SK-N-SH treated with all-trans-retinoic acid at 6 μM for 48 hours (cell line): ENCODE data around the gene ZW10.

ENCODE experiments used
- ARNTL ChIP-seq: fragments of 450-650 bp; formaldehyde crosslinking; IDR thresholded peaks from 2 replicates; pipeline ENCODE4 v1.5.0; 2020; ENCODE audit warnings: low read depth, mild to moderate bottlenecking, moderate library complexity, borderline replicate concordance
- ESRRG ChIP-seq: fragments of 250-450 bp; sonication (Bioruptor Pico); IDR thresholded peaks from 2 replicates; pipeline ENCODE4 v1.6.1; 2021; ENCODE audit warnings: mild to moderate bottlenecking
- GLIS3 ChIP-seq: fragments of 250-450 bp; sonication (Bioruptor Pico); IDR thresholded peaks from 2 replicates; pipeline ENCODE4 v1.5.0; 2020; ENCODE audit warnings: mild to moderate bottlenecking, moderate library complexity
- OSR1 ChIP-seq: fragments of 250-450 bp; sonication (Bioruptor Pico); IDR thresholded peaks from 2 replicates; pipeline ENCODE4 v1.8.0; 2022; ENCODE audit warnings: moderate library complexity, mild to moderate bottlenecking, inconsistent platforms
- RARB ChIP-seq: fragments of 250-450 bp; sonication (Bioruptor Pico); IDR thresholded peaks from 2 replicates; pipeline ENCODE4 v1.8.0; 2021; ENCODE audit warnings: mild to moderate bottlenecking, moderate library complexity
- TOX ChIP-seq: fragments of 250-450 bp; sonication (Bioruptor Pico); IDR thresholded peaks from 2 replicates; pipeline ENCODE4 v1.8.0; 2021; ENCODE audit warnings: mild to moderate bottlenecking, moderate library complexity, borderline replicate concordance
- ZFP3 ChIP-seq: fragments of 250-450 bp; sonication (Bioruptor Pico); IDR thresholded peaks from 2 replicates; pipeline ENCODE4 v1.5.0; 2020; ENCODE audit warnings: mild to moderate bottlenecking, moderate library complexity
- ZNF565 ChIP-seq: fragments of 450-650 bp; formaldehyde crosslinking; conservative IDR thresholded peaks from 2 replicates; pipeline ENCODE4 v1.5.0; 2020; ENCODE audit warnings: low read depth, mild to moderate bottlenecking, moderate library complexity
- ZNF70 ChIP-seq: fragments of 450-650 bp; formaldehyde crosslinking; IDR thresholded peaks from 2 replicates; pipeline ENCODE4 v1.5.0; 2020; ENCODE audit warnings: mild to moderate bottlenecking, moderate library complexity
- TF ChIP-seq, protein P1 (sequence below): fragments of 250-450 bp; sonication (Bioruptor Pico); IDR thresholded peaks from 2 replicates; pipeline ENCODE4 v1.5.1; 2020; ENCODE audit warnings: low read depth, mild to moderate bottlenecking, moderate library complexity
- TF ChIP-seq, protein P2 (sequence below): fragments of 250-450 bp; sonication (Bioruptor Pico); IDR thresholded peaks from 2 replicates; pipeline ENCODE4 v1.5.1; 2021; ENCODE audit warnings: mild to moderate bottlenecking, moderate library complexity
- TF ChIP-seq, protein P3 (sequence below): fragments of 250-450 bp; sonication (Bioruptor Pico); IDR thresholded peaks from 2 replicates; pipeline ENCODE4 v1.8.0; 2020; ENCODE audit warnings: mild to moderate bottlenecking, moderate library complexity, borderline replicate concordance
- TF ChIP-seq, protein P4 (sequence below): fragments of 250-450 bp; sonication (Bioruptor Pico); IDR thresholded peaks from 2 replicates; pipeline ENCODE4 v1.8.0; 2021; ENCODE audit warnings: low read depth, mild to moderate bottlenecking, moderate library complexity, borderline replicate concordance

DNA sequence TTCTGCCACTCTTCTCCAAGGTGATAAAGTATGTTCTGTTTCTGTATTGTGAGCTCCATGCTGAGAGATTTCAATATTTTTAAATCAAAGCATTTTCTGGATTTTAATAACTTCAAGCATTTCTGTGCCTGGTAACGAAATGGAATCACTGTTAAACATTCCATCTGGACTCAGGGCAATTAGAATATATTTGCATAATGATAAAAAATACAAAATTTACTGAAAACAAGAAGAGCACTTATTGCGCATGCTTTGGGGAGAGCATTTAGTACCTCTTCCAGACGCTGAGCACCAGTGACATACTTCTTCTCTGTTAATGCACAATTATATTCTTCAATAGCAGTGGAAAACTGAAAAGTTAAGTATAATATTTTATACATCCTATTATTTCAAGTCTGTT is 13.3 kb downstream of the ZW10 start:
- TF ChIP-seq ZNF70 (CRISPR knock-in tag): no peak
- TF ChIP-seq, protein P1, sequence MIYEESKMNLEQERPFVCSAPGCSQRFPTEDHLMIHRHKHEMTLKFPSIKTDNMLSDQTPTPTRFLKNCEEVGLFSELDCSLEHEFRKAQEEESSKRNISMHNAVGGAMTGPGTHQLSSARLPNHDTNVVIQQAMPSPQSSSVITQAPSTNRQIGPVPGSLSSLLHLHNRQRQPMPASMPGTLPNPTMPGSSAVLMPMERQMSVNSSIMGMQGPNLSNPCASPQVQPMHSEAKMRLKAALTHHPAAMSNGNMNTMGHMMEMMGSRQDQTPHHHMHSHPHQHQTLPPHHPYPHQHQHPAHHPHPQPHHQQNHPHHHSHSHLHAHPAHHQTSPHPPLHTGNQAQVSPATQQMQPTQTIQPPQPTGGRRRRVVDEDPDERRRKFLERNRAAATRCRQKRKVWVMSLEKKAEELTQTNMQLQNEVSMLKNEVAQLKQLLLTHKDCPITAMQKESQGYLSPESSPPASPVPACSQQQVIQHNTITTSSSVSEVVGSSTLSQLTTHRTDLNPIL (CRISPR knock-in tag): no peak
- TF ChIP-seq TOX: no peak
- no peak for TF ChIP-seq ZNF565 (CRISPR knock-in tag)
- no peak for TF ChIP-seq ESRRG (CRISPR knock-in tag)
- TF ChIP-seq, protein P2, sequence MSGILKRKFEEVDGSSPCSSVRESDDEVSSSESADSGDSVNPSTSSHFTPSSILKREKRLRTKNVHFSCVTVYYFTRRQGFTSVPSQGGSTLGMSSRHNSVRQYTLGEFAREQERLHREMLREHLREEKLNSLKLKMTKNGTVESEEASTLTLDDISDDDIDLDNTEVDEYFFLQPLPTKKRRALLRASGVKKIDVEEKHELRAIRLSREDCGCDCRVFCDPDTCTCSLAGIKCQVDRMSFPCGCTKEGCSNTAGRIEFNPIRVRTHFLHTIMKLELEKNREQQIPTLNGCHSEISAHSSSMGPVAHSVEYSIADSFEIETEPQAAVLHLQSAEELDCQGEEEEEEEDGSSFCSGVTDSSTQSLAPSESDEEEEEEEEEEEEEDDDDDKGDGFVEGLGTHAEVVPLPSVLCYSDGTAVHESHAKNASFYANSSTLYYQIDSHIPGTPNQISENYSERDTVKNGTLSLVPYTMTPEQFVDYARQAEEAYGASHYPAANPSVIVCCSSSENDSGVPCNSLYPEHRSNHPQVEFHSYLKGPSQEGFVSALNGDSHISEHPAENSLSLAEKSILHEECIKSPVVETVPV (CRISPR knock-in tag): no peak
- no peak for TF ChIP-seq RARB (CRISPR knock-in tag)
- TF ChIP-seq ARNTL (CRISPR knock-in tag): no peak
- TF ChIP-seq, protein P3, sequence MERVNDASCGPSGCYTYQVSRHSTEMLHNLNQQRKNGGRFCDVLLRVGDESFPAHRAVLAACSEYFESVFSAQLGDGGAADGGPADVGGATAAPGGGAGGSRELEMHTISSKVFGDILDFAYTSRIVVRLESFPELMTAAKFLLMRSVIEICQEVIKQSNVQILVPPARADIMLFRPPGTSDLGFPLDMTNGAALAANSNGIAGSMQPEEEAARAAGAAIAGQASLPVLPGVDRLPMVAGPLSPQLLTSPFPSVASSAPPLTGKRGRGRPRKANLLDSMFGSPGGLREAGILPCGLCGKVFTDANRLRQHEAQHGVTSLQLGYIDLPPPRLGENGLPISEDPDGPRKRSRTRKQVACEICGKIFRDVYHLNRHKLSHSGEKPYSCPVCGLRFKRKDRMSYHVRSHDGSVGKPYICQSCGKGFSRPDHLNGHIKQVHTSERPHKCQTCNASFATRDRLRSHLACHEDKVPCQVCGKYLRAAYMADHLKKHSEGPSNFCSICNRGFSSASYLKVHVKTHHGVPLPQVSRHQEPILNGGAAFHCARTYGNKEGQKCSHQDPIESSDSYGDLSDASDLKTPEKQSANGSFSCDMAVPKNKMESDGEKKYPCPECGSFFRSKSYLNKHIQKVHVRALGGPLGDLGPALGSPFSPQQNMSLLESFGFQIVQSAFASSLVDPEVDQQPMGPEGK (CRISPR knock-in tag): no peak
- TF ChIP-seq OSR1 (CRISPR knock-in tag): no peak
- TF ChIP-seq ZFP3: no peak
- TF ChIP-seq, protein P4, sequence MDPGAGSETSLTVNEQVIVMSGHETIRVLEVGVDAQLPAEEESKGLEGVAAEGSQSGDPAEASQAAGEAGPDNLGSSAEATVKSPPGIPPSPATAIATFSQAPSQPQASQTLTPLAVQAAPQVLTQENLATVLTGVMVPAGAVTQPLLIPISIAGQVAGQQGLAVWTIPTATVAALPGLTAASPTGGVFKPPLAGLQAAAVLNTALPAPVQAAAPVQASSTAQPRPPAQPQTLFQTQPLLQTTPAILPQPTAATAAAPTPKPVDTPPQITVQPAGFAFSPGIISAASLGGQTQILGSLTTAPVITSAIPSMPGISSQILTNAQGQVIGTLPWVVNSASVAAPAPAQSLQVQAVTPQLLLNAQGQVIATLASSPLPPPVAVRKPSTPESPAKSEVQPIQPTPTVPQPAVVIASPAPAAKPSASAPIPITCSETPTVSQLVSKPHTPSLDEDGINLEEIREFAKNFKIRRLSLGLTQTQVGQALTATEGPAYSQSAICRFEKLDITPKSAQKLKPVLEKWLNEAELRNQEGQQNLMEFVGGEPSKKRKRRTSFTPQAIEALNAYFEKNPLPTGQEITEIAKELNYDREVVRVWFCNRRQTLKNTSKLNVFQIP: no peak
- no peak for TF ChIP-seq GLIS3 (CRISPR knock-in tag)
